Measurements from ENCODE around the gene AMPD2. TPM values are rescaled to one million over a fixed set of nuclear protein-coding genes. Genes with fewer than 3 reads are reported as not detected.
"Not testable (repeated sequence)": the region's sequence is repeated elsewhere in the genome, so short reads cannot be mapped to it uniquely, and the experiment has no call there.

Gene AMPD2
- total and polyA plus RNA-seq, 3 donors from 2014 or later: 35.0 to 54.5 (median 54.4) TPM

DNA sequence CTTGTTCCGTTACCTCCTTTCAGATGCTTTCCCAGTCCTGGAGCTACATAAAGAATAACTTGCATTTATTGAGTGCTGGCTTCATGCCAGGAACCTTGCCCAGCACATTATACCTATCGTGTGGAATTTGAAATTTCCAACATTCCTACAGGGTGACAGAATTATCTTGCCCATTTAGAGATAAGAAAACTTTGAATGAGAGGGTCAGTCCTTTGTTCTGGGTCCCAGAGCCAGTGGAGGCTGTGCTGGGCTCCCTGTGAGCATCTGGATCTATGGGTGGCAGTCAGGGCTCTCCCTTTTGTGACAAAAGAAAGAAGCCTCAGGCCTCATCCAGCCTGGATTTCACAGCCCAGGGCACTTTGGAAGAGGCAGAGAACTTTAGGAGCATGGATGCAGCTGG is 39.5 kb downstream of the AMPD2 start:
- intact Hi-C loops (cut with DNase I; ENCODE audit: low total_unique reads): no loop called here
- DNase-seq: no peak
- Histone ChIP-seq H3K9me3 (no peaks in the 10 kb centered on the region), H3K27me3 (no peaks in the 10 kb centered on the region), H3K27ac (no peak overlapping the region), H3K4me1 (peaks cover 29% of the 10 kb centered on the region), H3K4me3 (no peak overlapping the region), H3K36me3 (ENCODE audit: low read depth, missing control alignments) (no peaks in the 10 kb centered on the region)
- WGBS, 2 donors: 58 to 66% methylated on average over 2 of the region's 2 CpGs
- no peak for TF ChIP-seq POLR2A (IDR thresholded peaks at IDR 0.05)
- TF ChIP-seq, protein P1, sequence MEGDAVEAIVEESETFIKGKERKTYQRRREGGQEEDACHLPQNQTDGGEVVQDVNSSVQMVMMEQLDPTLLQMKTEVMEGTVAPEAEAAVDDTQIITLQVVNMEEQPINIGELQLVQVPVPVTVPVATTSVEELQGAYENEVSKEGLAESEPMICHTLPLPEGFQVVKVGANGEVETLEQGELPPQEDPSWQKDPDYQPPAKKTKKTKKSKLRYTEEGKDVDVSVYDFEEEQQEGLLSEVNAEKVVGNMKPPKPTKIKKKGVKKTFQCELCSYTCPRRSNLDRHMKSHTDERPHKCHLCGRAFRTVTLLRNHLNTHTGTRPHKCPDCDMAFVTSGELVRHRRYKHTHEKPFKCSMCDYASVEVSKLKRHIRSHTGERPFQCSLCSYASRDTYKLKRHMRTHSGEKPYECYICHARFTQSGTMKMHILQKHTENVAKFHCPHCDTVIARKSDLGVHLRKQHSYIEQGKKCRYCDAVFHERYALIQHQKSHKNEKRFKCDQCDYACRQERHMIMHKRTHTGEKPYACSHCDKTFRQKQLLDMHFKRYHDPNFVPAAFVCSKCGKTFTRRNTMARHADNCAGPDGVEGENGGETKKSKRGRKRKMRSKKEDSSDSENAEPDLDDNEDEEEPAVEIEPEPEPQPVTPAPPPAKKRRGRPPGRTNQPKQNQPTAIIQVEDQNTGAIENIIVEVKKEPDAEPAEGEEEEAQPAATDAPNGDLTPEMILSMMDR (IDR thresholded peaks at IDR 0.05): no peak

DNA sequence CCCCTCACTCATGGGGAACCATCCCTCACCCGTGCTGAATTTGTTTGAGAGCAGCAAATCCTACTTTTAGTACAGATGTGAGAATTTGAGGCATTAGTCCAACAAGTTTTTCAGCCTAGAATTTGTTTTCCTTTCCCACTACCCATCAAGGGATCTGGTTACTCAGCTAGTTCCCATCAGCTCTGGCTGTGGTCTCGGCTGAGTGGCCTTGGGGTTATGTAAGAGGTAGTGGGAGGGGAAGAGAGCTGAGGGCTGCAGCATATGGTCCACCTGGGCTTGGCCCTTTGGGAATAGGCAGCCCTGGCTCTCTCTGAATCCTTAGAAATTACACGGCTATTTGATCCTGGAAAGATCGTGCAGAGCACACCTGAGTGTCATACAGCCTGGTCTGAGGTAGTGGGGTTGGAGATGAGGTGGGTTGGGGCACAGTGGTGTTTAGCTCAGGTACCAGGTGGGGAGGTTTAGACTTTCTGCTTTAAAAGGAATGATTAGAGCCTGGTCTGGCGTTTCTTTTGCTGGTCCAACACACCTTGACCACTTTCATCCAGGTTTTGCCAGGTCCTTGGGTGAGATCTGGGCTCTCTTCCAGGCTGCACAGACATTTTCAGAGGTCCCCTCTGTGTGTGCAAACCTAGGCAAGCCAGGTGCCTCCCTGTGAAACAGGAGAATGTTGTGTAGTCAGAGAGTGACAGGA is 40.5 kb downstream of the AMPD2 start:
- Histone ChIP-seq H3K9me3 (no peaks in the 10 kb centered on the region), H3K27me3 (no peaks in the 10 kb centered on the region), H3K36me3 (ENCODE audit: low read depth, missing control alignments) (no peaks in the 10 kb centered on the region), H3K4me1 (peaks cover 21% of the 10 kb centered on the region), H3K27ac (no peak overlapping the region), H3K4me3 (no peak overlapping the region)
- intact Hi-C loops (cut with DNase I; ENCODE audit: low total_unique reads): no loop called here
- peak; percentile 44 for DNase-seq
- TF ChIP-seq, protein P1 (IDR thresholded peaks at IDR 0.05): no peak
- TF ChIP-seq POLR2A (IDR thresholded peaks at IDR 0.05): no peak
- 51 to 59% methylated on average over 5 of the region's 5 CpGs for WGBS, 2 donors

DNA sequence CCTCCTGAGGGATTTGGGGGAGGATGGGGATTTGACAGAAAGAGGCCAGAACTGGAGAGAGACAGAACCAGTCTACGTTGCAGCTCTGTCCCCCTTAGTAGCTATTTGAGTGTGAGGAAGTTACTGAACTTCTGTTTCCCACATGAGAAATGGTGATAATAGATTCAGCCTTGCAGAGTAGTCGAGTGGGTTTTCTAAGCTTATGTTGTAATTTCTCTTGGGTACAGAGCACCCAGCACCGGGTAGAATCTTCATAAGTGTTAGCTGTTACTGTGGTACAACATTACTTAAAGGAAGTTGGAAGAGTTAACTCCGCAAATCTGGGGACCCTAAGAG is 41.0 kb downstream of the AMPD2 start:
- H3K4me1 ChIP-seq: peaks cover 19% of the 10 kb centered on the region
- H3K27ac ChIP-seq; H3K36me3 ChIP-seq (ENCODE audit: low read depth, missing control alignments); intact Hi-C loops (cut with DNase I; ENCODE audit: low total_unique reads); H3K9me3 ChIP-seq; H3K4me3 ChIP-seq; DNase-seq; H3K27me3 ChIP-seq: not testable (repeated sequence)
- 70 to 74% methylated on average over 3 to 4 of the region's 4 CpGs for WGBS, 2 donors

DNA sequence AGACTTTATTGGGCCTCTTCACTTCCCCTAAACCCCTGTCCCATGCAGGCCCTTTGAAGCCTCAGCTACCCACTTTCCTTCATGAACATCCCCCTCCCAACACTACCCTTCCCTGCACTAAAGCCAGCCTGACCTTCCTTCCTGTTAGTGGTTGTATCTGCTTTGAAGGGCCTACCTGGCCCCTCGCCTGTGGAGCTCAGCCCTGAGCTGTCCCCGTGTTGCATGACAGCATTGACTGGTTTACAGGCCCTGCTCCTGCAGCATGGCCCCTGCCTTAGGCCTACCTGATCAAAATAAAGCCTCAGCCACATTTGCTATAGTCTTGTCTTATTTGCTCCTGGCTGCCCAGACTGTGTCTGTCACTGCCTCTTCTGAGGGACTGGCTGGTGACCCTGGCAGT is 41.8 kb downstream of the AMPD2 start:
- TF ChIP-seq POLR2A (IDR thresholded peaks at IDR 0.05): no peak
- TF ChIP-seq, protein P1 (IDR thresholded peaks at IDR 0.05): no peak
- intact Hi-C loops (cut with DNase I; ENCODE audit: low total_unique reads): no loop called here
- Histone ChIP-seq H3K4me1 (peaks cover 19% of the 10 kb centered on the region), H3K9me3 (no peaks in the 10 kb centered on the region), H3K27ac (no peak overlapping the region), H3K4me3 (no peak overlapping the region), H3K27me3 (no peaks in the 10 kb centered on the region), H3K36me3 (ENCODE audit: low read depth, missing control alignments) (no peaks in the 10 kb centered on the region)
- DNase-seq: no peak
- 90 to 92% methylated on average over 2 of the region's 2 CpGs for WGBS, 2 donors

DNA sequence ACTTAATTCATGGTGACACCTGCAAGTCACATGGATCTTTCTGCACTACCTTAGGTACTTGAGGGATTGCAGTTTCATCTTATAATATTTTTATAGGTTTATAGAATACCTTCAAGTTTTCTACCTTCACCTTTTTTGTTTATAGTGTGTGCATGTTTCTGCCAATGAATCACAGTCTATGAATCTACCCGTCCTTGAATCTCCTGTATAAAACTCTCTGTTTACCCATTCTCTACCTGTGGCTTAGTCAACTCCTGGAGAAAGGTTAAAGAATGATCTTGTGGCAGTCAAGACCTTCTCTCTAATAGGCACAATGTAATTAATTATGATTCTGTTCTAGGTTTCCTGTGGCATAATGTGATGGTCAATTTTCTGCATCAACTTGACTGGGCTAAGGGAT is 45.0 kb downstream of the AMPD2 start:
- Histone ChIP-seq H3K9me3 (no peaks in the 10 kb centered on the region), H3K36me3 (ENCODE audit: low read depth, missing control alignments) (no peaks in the 10 kb centered on the region), H3K4me1 (peaks cover 16% of the 10 kb centered on the region), H3K4me3 (no peak overlapping the region), H3K27me3 (no peaks in the 10 kb centered on the region), H3K27ac (no peak overlapping the region)
- intact Hi-C loops (cut with DNase I; ENCODE audit: low total_unique reads): no loop called here
- no peak for DNase-seq
- no peak for TF ChIP-seq POLR2A (IDR thresholded peaks at IDR 0.05)
- TF ChIP-seq, protein P1 (IDR thresholded peaks at IDR 0.05): no peak
- WGBS, 2 donors: 31 to 96% methylated on average over 1 of the region's 1 CpG

All from testis (tissue), 3 donors.